Measurements from ENCODE around the gene CRYGN. TPM values are rescaled to one million over a fixed set of nuclear protein-coding genes. Genes with fewer than 3 reads are reported as not detected.
A peak's percentile ranks its signal among the peaks of the same experiment; 100 is the strongest.

The CRYGN gene
- polyA plus RNA-seq, 3 donors, result not detected

- peaks cover 8 to 22% of the 10 kb centered on the region in 2 donors for H3K27me3 ChIP-seq (ENCODE audit: control insufficient read depth in 2 of 2, insufficient read depth in 2 of 2, low read length in 2 of 2)
- TF ChIP-seq CTCF (IDR thresholded peaks at IDR 0.05), result no peak
- no peak overlapping the region for H3K27ac ChIP-seq (ENCODE audit: low read depth in 1 of 2, low read length in 2 of 2)
- no peak overlapping the region for H2AFZ ChIP-seq (ENCODE audit: insufficient read depth, low read depth, low read length, poor library complexity, severe bottlenecking)
- Mint-ChIP-seq H3K4me1 (peaks cover 28% of the 10 kb centered on the region), H3K27me3 (ENCODE audit: low read depth in 3 of 3) (peaks cover 24 to 37% (median 37%) of the 10 kb centered on the region in 3 donors), H3K4me3 (no peak overlapping the region), H3K9me3 (peaks cover 0 to 4% (median 3%) of the 10 kb centered on the region in 7 donors), H3K27ac (peak overlapping the region in 6 of 7 donors; percentile 8 to 86 (median 46)), H3K36me3 (peaks cover 0 to 3% of the 10 kb centered on the region in 2 donors)
- no peaks in the 10 kb centered on the region for H3K79me2 ChIP-seq (ENCODE audit: insufficient read depth, low read length)
- WGBS (ENCODE audit: insufficient coverage), result 80% methylated on average over 13 of the region's 18 CpGs
- intact Hi-C loops (cut with micrococcal nuclease), result no loop called here
- H3K4me2 ChIP-seq (replicated peaks; ENCODE audit: extremely low read depth, low read length, poor library complexity, severe bottlenecking), result peak overlapping the region; percentile 30
- H3K4me1 ChIP-seq (ENCODE audit: control insufficient read depth in 1 of 2, insufficient read depth in 2 of 2, low read length in 2 of 2), result peaks cover 19 to 38% of the 10 kb centered on the region in 2 donors
- H3K4me3 ChIP-seq (replicated peaks in 1 of 3; ENCODE audit: low read depth in 2 of 3, low read length in 3 of 3), result no peak overlapping the region
- no peaks in the 10 kb centered on the region for H4K20me1 ChIP-seq (ENCODE audit: insufficient read depth, low read length)
- no peaks in the 10 kb centered on the region for H3K9me3 ChIP-seq (replicated peaks in 1 of 2; ENCODE audit: control insufficient read depth in 1 of 2, insufficient read depth in 1 of 2, low read length in 2 of 2)
- no peaks in the 10 kb centered on the region for H3K36me3 ChIP-seq (replicated peaks in 1 of 2; ENCODE audit: control insufficient read depth in 1 of 2, insufficient read depth in 2 of 2, low read length in 2 of 2)
- DNase-seq, result peak; percentile 61 to 75 (median 65)
- H3K9ac ChIP-seq (ENCODE audit: insufficient read depth, low read length, poor library complexity, severe bottlenecking), result no peak overlapping the region
Measured at GRCh38 chr7:151404216-151405011, 35.5 kb downstream of the CRYGN start.

GRCh38 chr7:151403764-151404163 lies 36.2 kb downstream of the CRYGN start:
- peaks cover 3 to 17% of the 10 kb centered on the region in 2 donors for H3K27me3 ChIP-seq (ENCODE audit: control insufficient read depth in 2 of 2, insufficient read depth in 2 of 2, low read length in 2 of 2)
- H3K27ac ChIP-seq (ENCODE audit: low read depth in 1 of 2, low read length in 2 of 2), result no peak overlapping the region
- H3K27me3 Mint-ChIP-seq (ENCODE audit: low read depth in 3 of 3), result peaks cover 20 to 33% (median 32%) of the 10 kb centered on the region in 3 donors
- peaks cover 0 to 2% of the 10 kb centered on the region in 2 donors for H3K36me3 Mint-ChIP-seq
- H3K27ac Mint-ChIP-seq, result peak overlapping the region in 5 of 7 donors; percentile 9 to 86 (median 71)
- TF ChIP-seq CTCF (IDR thresholded peaks at IDR 0.05), result no peak
- H3K4me3 ChIP-seq (replicated peaks in 1 of 3; ENCODE audit: low read depth in 2 of 3, low read length in 3 of 3), result no peak overlapping the region
- H3K36me3 ChIP-seq (replicated peaks in 1 of 2; ENCODE audit: control insufficient read depth in 1 of 2, insufficient read depth in 2 of 2, low read length in 2 of 2), result no peaks in the 10 kb centered on the region
- H3K4me1 ChIP-seq (ENCODE audit: control insufficient read depth in 1 of 2, insufficient read depth in 2 of 2, low read length in 2 of 2), result peaks cover 15 to 31% of the 10 kb centered on the region in 2 donors
- DNase-seq, result no peak
- H2AFZ ChIP-seq (ENCODE audit: insufficient read depth, low read depth, low read length, poor library complexity, severe bottlenecking), result no peak overlapping the region
- intact Hi-C loops (cut with micrococcal nuclease), result no loop called here
- H3K4me2 ChIP-seq (replicated peaks; ENCODE audit: extremely low read depth, low read length, poor library complexity, severe bottlenecking), result no peak overlapping the region
- no peak overlapping the region for H3K9ac ChIP-seq (ENCODE audit: insufficient read depth, low read length, poor library complexity, severe bottlenecking)
- no peaks in the 10 kb centered on the region for H3K9me3 ChIP-seq (replicated peaks in 1 of 2; ENCODE audit: control insufficient read depth in 1 of 2, insufficient read depth in 1 of 2, low read length in 2 of 2)
- no peaks in the 10 kb centered on the region for H4K20me1 ChIP-seq (ENCODE audit: insufficient read depth, low read length)
- peaks cover 23% of the 10 kb centered on the region for H3K4me1 Mint-ChIP-seq
- H3K4me3 Mint-ChIP-seq, result no peak overlapping the region
- H3K9me3 Mint-ChIP-seq, result peaks cover 0 to 4% (median 0%) of the 10 kb centered on the region in 7 donors
- no peaks in the 10 kb centered on the region for H3K79me2 ChIP-seq (ENCODE audit: insufficient read depth, low read length)
- WGBS (ENCODE audit: insufficient coverage), result 94% methylated on average over 7 of the region's 9 CpGs
